Smooth muscle cell (in vitro differentiated cells): ENCODE results near the gene PUDP. TPM values are rescaled to one million over a fixed set of nuclear protein-coding genes. Genes with fewer than 3 reads are reported as not detected.
A peak's percentile ranks its signal among the peaks of the same experiment; 100 is the strongest.

Experiments used
- DNase-seq: peaks from one replicate; lab custom pipeline; 2025; ENCODE audit not compliant: unreplicated experiment; lab: John Stamatoyannopoulos, UW
- H2AFZ ChIP-seq: fragments of 200-600 bp; sonication (generic); 2 replicates; pipeline ENCODE4 v1.6.0; 2016; ENCODE audit warnings: antibody characterized with exemption, low read depth, mild to moderate bottlenecking
- H3F3A ChIP-seq: fragments of 200-600 bp; sonication (generic); 2 replicates; pipeline ENCODE4 v1.6.0; 2017; ENCODE audit warnings: antibody characterized with exemption, low read depth
- H3K27ac ChIP-seq: fragments of 200-600 bp; sonication (generic); 2 replicates; pipeline ENCODE4 v1.5.1; 2016; ENCODE audit warnings: low read depth, mild to moderate bottlenecking
- H3K27me3 ChIP-seq: fragments of 200-600 bp; sonication (generic); 2 replicates; pipeline ENCODE4 v1.6.1; 2016; ENCODE audit warnings: low read depth, mild to moderate bottlenecking
- H3K36me3 ChIP-seq: fragments of 200-600 bp; sonication (generic); 2 replicates; pipeline ENCODE4 v1.5.1; 2016; ENCODE audit warnings: low read depth
- H3K4me1 ChIP-seq: fragments of 200-600 bp; sonication (generic); 2 replicates; pipeline ENCODE4 v1.5.1; 2016; ENCODE audit warnings: low read depth
- H3K4me2 ChIP-seq: fragments of 200-600 bp; sonication (generic); 2 replicates; pipeline ENCODE4 v1.6.0; 2016; ENCODE audit warnings: mild to moderate bottlenecking
- H3K4me3 ChIP-seq: fragments of 200-600 bp; sonication (generic); 2 replicates; pipeline ENCODE4 v1.5.1; 2016; ENCODE audit warnings: mild to moderate bottlenecking
- H3K79me2 ChIP-seq: fragments of 200-600 bp; sonication (generic); 2 replicates; pipeline ENCODE4 v1.6.0; 2016; ENCODE audit warnings: low read depth, mild to moderate bottlenecking
- H3K9ac ChIP-seq: fragments of 200-600 bp; sonication (generic); 2 replicates; pipeline ENCODE4 v1.6.0; 2016; ENCODE audit warnings: low read depth
- H3K9me3 ChIP-seq: fragments of 200-600 bp; sonication (generic); replicated peaks from 2 replicates; pipeline ENCODE4 v1.5.1; 2016; ENCODE audit warnings: low read depth
- H4K20me1 ChIP-seq: fragments of 200-600 bp; sonication (generic); 2 replicates; pipeline ENCODE4 v1.6.0; 2016; ENCODE audit warnings: low read depth
- WGBS: methylation state at CpG from one replicate; pipeline ENCODE4 v1.1.7; 2016; ENCODE audit warnings: low lambda C conversion rate; 5-methylcytosine and 5-hydroxymethylcytosine counted together
- polyA plus RNA-seq: library from polyadenylated mRNA; unstranded; fragments of >200 nt; fragmentation: Nextera tagmentation; extraction: Ambion mirVana; gene quantifications from 2 replicates; pipeline ENCODE4 v1.2.1, GENCODE V29; 2016
- total RNA-seq: library from RNA; depleted of rRNA; stranded (reverse); fragments of >200 nt; gene quantifications from 2 replicates; pipeline ENCODE4 v1.2.3, GENCODE V29; 2014
- TF ChIP-seq, protein P1 (sequence below): fragments of 200-600 bp; sonication (generic); IDR thresholded peaks from 2 replicates; pipeline ENCODE4 v1.5.1; 2017; ENCODE audit warnings: borderline replicate concordance, mild to moderate bottlenecking, antibody characterized with exemption; ENCODE audit not compliant: insufficient read depth, poor library complexity, severe bottlenecking

The PUDP gene
- 9.0 and 19.5 TPM in 2 replicates for total RNA-seq
- polyA plus RNA-seq, result 11.5 and 13.2 TPM in 2 replicates

DNA sequence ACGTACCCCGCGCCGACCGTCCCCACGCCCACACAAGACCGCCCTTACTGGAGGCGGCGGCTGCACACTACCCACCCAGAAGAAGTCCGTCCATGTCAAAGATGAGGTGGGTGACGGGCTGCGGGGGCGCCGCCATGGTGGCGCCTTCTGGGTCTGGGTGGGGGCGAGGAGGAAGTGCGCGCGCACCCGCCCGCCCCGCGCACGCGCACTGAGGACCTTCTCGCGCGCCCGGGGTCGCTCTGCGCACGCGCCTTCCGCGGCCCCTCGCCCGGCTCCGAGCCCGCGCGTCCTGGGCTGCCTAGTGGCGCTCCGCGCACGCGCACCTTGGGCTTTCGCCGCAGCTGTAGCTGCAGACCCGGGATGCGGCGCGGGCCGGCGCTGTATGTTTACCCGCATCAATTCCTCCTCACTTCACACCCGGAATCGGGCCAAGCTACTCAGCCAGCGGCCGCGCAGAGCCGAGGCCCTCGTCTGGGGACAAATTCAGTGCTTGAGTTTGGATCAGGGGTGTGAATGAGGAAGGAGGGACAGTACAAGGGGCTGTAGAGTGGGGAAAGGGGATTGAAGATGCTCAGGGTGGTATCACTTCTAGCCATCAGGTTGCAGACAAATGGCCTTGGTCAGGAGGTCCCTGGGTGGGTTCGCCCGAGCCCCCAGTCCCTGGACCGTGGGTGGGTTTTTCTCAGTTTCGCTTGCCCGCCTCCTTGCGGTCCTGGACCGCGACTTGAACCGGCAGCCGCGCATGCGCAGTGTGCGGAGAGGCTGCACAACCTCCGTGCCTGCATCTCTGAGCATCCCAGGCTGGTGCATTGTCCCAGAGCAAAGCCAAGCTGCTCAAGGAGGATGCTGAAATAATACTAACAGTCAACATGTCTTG lies at the start of gene PUDP:
Gene PUDP, minus strand, starts transcription at position 176 of the 877 bp plus-strand sequence. Its CDS starts 40 bp downstream, at position 136.
- H3K4me3 ChIP-seq, result peak within 1 kb of the TSS; percentile 88
- TF ChIP-seq, protein P1, sequence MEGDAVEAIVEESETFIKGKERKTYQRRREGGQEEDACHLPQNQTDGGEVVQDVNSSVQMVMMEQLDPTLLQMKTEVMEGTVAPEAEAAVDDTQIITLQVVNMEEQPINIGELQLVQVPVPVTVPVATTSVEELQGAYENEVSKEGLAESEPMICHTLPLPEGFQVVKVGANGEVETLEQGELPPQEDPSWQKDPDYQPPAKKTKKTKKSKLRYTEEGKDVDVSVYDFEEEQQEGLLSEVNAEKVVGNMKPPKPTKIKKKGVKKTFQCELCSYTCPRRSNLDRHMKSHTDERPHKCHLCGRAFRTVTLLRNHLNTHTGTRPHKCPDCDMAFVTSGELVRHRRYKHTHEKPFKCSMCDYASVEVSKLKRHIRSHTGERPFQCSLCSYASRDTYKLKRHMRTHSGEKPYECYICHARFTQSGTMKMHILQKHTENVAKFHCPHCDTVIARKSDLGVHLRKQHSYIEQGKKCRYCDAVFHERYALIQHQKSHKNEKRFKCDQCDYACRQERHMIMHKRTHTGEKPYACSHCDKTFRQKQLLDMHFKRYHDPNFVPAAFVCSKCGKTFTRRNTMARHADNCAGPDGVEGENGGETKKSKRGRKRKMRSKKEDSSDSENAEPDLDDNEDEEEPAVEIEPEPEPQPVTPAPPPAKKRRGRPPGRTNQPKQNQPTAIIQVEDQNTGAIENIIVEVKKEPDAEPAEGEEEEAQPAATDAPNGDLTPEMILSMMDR, result no peak
- H3K4me1 ChIP-seq, result no peaks in the 10 kb centered on the region
- peak within 1 kb of the TSS; percentile 91 for H3K4me2 ChIP-seq
- no peaks in the 10 kb centered on the region for H4K20me1 ChIP-seq
- H3K79me2 ChIP-seq, result no peaks in the 10 kb centered on the region
- no peak within 1 kb of the TSS for H3K9ac ChIP-seq
- H3K36me3 ChIP-seq, result no peaks in the 10 kb centered on the region
- no peaks in the 10 kb centered on the region for H3F3A ChIP-seq
- 51% methylated on average over 50 of the region's 76 CpGs for WGBS
- no peaks in the 10 kb centered on the region for H3K27me3 ChIP-seq
- H3K27ac ChIP-seq, result no peak within 1 kb of the TSS
- peak; percentile 42 for DNase-seq
- peak within 1 kb of the TSS; percentile 98 for H2AFZ ChIP-seq
- no peaks in the 10 kb centered on the region for H3K9me3 ChIP-seq

DNA sequence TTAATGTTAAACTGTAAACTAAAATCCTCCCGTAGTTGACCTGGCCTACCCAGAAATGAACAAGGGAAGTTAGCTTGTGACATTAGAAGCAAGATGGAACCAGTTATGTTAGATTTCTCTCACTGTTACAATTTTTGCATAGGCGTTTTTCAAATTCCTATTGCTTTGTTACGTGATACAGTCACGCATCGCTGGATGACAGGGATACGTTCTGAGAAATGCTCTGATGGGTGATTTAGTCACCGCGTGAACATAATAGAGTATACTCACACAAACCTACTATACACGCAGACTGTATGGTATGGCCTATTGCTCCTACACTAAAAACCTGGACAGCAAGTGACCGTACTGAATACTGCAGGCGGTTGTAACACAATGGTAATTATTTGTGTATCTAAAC lies 46.7 kb upstream of the PUDP start:
- Histone ChIP-seq H3K9me3 (no peaks in the 10 kb centered on the region), H3F3A (no peaks in the 10 kb centered on the region), H4K20me1 (no peaks in the 10 kb centered on the region), H2AFZ (no peak overlapping the region), H3K36me3 (no peaks in the 10 kb centered on the region), H3K9ac (no peak overlapping the region), H3K27ac (no peak overlapping the region), H3K4me3 (no peak overlapping the region), H3K4me2 (no peak overlapping the region), H3K4me1 (no peaks in the 10 kb centered on the region), H3K27me3 (no peaks in the 10 kb centered on the region), H3K79me2 (no peaks in the 10 kb centered on the region)
- WGBS, result 90% methylated on average over 11 of the region's 11 CpGs
- DNase-seq, result no peak
- TF ChIP-seq, protein P1, result no peak

DNA sequence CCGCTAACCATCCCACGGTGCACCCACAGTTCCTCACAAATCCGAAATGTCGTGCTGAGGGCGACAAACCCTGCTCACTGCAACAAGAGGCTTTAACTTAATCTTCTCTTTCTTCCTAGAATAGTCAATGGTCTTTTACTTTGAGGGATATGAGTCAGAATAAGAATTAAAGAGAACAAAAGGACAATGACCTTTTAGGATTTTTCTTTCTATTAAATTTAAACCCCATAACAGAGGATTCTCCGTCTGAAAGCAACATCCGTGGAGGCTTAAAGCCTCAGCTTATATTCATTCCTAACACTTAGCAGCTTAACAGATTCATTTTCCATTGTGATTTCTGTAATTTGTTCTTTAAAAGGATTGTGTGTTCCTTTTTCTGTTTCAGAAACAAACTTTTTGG lies 44.9 kb upstream of the PUDP start:
- Histone ChIP-seq H3K4me1 (no peaks in the 10 kb centered on the region), H3K4me2 (no peak overlapping the region), H3K36me3 (no peaks in the 10 kb centered on the region), H3K9ac (no peak overlapping the region), H3K4me3 (no peak overlapping the region), H3K79me2 (no peaks in the 10 kb centered on the region), H3F3A (no peaks in the 10 kb centered on the region), H2AFZ (no peak overlapping the region), H3K27ac (no peak overlapping the region), H3K9me3 (no peaks in the 10 kb centered on the region), H3K27me3 (no peaks in the 10 kb centered on the region), H4K20me1 (no peaks in the 10 kb centered on the region)
- TF ChIP-seq, protein P1, result no peak
- 84% methylated on average over 7 of the region's 7 CpGs for WGBS
- no peak for DNase-seq
